ENCODE measurements around the gene MRPS10.

Gene MRPS10

DNA sequence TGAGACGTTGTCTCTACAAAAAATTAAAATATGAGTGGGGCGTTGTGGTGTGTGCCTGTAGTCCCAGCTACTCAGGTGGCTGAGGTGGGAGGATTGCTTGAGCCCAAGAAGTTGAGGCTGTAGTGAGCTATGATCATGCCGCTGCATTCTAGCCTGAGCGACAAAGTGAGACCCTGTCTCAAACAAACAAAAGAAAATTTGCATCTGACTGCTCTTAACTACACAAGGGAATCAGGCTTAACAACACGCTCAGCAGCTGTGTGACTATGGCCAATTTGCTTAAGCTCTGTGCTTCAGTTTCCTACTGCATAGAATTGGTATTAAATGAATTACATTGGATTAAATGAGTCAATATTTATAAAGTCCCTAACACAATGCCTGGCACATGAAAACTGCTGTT, 24.3 kb upstream of the MRPS10 start:
- CTCF ChIA-PET, result no interaction called here
- no peak for DNase-seq (ENCODE audit: low spot score)
- POLR2A ChIA-PET (ENCODE audit: low non-redundant PET), result no interaction called here
- TF ChIP-seq, protein P1, sequence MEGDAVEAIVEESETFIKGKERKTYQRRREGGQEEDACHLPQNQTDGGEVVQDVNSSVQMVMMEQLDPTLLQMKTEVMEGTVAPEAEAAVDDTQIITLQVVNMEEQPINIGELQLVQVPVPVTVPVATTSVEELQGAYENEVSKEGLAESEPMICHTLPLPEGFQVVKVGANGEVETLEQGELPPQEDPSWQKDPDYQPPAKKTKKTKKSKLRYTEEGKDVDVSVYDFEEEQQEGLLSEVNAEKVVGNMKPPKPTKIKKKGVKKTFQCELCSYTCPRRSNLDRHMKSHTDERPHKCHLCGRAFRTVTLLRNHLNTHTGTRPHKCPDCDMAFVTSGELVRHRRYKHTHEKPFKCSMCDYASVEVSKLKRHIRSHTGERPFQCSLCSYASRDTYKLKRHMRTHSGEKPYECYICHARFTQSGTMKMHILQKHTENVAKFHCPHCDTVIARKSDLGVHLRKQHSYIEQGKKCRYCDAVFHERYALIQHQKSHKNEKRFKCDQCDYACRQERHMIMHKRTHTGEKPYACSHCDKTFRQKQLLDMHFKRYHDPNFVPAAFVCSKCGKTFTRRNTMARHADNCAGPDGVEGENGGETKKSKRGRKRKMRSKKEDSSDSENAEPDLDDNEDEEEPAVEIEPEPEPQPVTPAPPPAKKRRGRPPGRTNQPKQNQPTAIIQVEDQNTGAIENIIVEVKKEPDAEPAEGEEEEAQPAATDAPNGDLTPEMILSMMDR (conservative IDR thresholded peaks at IDR 0.05; ENCODE audit: low read depth), result no peak
- peak overlapping the region; percentile 98 for H3K27ac ChIP-seq

DNA sequence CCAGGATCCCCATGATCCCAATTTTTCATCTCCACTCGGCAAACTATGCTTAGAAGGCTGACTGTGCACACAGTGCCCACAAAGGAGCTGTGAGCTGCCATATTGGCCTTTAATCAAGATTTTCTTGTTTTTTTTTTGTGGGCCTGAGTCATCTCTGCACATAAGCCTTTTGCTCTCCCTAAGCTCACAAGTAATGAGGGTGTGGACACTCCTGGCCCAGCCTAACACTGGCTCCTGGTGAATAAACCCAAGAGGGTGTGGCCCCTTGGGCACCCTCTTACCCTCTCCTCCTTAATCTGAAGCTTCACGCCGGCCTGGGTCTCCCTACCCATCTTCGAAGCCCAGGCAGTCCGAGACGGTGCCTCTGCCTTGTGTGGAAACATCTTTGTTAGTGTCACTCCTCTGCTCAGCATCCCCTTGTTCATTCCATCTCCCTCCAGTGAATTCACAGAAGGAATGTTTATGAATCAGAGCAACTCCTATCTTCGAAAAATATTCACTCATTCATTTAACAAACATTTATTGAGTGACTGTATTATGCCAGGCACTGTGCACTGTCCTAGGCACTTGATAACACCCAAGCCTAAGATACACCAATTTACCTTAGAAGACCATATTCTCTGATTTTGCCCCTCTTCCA, 22.2 kb upstream of the MRPS10 start:
- H3K27ac ChIP-seq, result peak overlapping the region; percentile 98
- TF ChIP-seq, protein P1 (conservative IDR thresholded peaks at IDR 0.05; ENCODE audit: low read depth), result no peak
- POLR2A ChIA-PET (ENCODE audit: low non-redundant PET), result interaction anchor here (0.5 to 0.8 kb wide), 2 partner anchors 13 to 211 kb away, joined by 4 to 10 read pairs; no protein-coding TSS in a partner anchor
- DNase-seq (ENCODE audit: low spot score), result peak; percentile 72
- CTCF ChIA-PET, result interaction anchor here (0.6 to 1.4 kb wide), 4 partner anchors 9 to 308 kb away, joined by 3 to 4 read pairs (median 4); no protein-coding TSS in a partner anchor

DNA sequence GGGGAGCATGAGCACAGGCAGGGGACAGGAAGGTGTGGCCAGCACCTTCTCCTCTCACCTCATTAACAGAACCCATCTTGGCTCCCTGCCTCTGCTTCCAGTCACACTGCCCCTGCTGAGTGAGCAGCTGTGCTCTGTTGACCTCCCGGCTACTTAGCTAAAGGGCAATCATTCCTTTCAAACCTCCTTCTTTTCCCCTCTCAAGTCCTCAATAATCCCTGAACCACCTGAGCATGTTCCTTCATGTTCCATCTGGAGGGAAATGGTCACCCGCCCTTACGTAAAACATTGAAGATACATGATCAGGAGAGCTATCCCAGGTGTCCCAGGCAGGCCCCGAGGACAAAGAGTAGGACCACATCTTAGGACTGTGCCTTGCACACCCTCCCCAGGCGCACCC, 21.7 kb upstream of the MRPS10 start:
- CTCF ChIA-PET, result interaction anchor here (0.6 to 1.4 kb wide), 4 partner anchors 9 to 308 kb away, joined by 3 to 4 read pairs (median 4); no protein-coding TSS in a partner anchor
- POLR2A ChIA-PET (ENCODE audit: low non-redundant PET), result interaction anchor here (0.6 to 0.8 kb wide), 2 partner anchors 12 to 211 kb away, joined by 4 to 8 read pairs; no protein-coding TSS in a partner anchor
- peak; percentile 67 for DNase-seq (ENCODE audit: low spot score)
- TF ChIP-seq, protein P1 (conservative IDR thresholded peaks at IDR 0.05; ENCODE audit: low read depth), result no peak
- peak overlapping the region; percentile 98 for H3K27ac ChIP-seq

DNA sequence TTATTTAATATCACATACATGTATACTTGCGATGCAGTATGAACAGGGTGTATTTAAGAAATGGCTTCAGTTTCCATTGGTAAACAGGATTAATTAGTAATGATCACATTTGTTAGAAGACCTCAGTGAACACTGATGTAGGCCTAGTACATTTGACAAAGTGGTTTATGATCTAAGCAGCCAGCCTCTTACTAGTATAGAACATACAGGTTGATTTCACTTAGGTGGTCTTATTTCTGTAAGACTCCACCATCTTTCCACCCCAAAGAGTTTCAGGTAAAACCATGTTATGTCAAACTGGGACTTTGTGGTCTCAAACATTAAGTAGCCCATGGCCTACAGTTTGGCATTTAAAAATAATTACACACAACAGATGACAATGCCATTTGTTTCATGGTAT, 20.2 kb upstream of the MRPS10 start:
- CTCF ChIA-PET, result no interaction called here
- TF ChIP-seq, protein P1 (conservative IDR thresholded peaks at IDR 0.05; ENCODE audit: low read depth), result no peak
- POLR2A ChIA-PET (ENCODE audit: low non-redundant PET), result no interaction called here
- no peak overlapping the region for H3K27ac ChIP-seq
- DNase-seq (ENCODE audit: low spot score), result no peak

DNA sequence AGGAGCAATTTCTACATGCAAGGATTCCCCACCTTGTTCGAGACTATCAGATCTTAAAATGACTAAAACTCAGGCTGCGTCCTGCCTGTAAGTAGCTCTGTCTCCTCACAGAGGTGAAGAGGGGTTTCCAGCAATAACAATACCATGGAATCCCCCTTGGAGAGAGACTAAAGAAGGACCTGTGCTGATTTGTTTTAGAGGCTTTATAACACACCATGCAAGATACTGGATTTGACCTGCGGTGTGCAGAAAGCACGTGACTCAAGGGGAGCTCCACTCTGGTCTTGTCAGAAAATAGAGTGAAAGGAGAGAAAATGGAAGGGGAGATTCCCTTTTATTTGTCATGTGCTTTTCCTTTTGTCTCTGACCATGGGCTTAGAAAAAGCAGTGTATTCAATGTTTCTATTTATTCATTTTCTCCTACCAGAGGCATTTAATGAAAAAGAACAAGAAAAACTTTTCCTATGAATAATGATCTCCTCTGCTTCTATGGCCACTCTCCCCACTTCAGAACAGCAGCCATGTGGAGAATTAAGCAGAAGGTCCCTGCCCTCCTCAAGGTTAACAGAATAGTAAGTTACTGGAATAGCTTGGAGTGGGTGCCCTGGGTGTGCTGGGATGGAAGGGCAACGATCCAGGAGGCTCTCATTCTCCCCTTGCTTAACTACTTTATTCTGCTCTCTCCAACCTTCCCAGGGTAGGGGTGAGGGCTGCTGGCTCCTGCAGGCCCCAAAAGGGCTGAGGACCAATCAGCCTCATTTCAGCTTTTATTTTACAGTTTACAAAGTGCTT, 19.2 kb upstream of the MRPS10 start:
- POLR2A ChIA-PET (ENCODE audit: low non-redundant PET), result no interaction called here
- CTCF ChIA-PET, result interaction anchor here (0.6 kb wide), 1 partner anchor 386 kb away, joined by 3 read pairs; no protein-coding TSS in a partner anchor
- TF ChIP-seq, protein P1 (conservative IDR thresholded peaks at IDR 0.05; ENCODE audit: low read depth), result no peak
- peak overlapping the region; percentile 51 for H3K27ac ChIP-seq
- no peak for DNase-seq (ENCODE audit: low spot score)

DNA sequence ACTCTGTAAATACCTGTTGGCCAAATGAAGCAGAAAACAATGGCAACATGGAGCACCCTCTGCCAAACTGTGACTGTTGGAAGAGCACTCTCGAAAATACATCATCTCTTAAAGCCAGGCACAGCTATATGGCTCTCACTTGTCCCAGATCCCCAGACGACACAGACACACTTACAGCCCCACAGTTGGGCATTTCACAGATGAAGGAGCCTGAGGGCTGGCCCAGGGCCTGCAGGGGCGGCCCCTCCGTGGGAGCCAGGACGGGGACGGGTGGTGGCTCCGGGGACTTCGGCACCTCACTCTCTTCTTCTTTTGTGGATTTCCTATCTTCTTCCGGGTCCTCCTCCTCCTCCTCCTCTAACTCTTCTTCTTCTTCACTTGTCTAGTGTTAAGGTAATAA, 18.4 kb upstream of the MRPS10 start:
- no peak for DNase-seq (ENCODE audit: low spot score)
- peak overlapping the region; percentile 51 for H3K27ac ChIP-seq
- CTCF ChIA-PET, result no interaction called here
- TF ChIP-seq, protein P1 (conservative IDR thresholded peaks at IDR 0.05; ENCODE audit: low read depth), result no peak
- POLR2A ChIA-PET (ENCODE audit: low non-redundant PET), result no interaction called here

Measured in RWPE1 (cell line).